Gastroesophageal sphincter (tissue), 3 donors: ENCODE measurements around the gene SMIM35.

Experiments
- POLR2A ChIP-seq, 2 donors: fragments of 450-650 bp; IDR thresholded peaks; one replicate each; pipeline ENCODE4 v1.6.1; 2017; ENCODE audit warnings: antibody characterized with exemption in 2 of 2, mild to moderate bottlenecking in 2 of 2, moderate library complexity in 1 of 2
- POLR2AphosphoS5 ChIP-seq: sonication (generic); formaldehyde crosslinking; IDR thresholded peaks from one replicate; pipeline ENCODE4 v1.6.1; 2017; ENCODE audit warnings: antibody characterized with exemption
- TF ChIP-seq, protein P1 (sequence below), 4 experiments: fragments of 200-600 bp in 2 of 4; fragments of 450-650 bp in 2 of 4; sonication (generic) in 1 of 4; IDR thresholded peaks; one replicate each; pipeline ENCODE4 v1.5.1; 2017 to 2019; ENCODE audit warnings: antibody characterized with exemption in 4 of 4, mild to moderate bottlenecking in 2 of 4, moderate library complexity in 2 of 4

DNA sequence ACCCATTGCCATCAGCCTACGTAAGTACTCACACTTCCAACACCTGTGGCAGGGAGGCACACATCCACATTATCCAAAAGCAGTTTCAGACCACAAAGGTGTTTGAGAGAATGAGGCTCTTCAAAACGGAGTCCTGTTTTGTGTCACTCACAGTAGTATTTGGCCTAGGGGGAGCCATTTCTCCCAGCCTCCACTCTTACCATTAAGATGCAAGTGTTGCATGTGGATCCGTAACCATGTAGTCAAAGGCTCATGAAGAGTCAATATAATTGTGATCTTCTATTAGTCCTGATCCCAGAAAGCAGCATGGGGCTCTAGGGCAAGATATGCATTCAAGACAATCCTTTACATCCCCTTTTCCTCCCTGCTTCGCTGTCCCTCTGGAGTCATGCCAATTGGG is 59.1 kb downstream of the SMIM35 start:
- TF ChIP-seq, protein P1, sequence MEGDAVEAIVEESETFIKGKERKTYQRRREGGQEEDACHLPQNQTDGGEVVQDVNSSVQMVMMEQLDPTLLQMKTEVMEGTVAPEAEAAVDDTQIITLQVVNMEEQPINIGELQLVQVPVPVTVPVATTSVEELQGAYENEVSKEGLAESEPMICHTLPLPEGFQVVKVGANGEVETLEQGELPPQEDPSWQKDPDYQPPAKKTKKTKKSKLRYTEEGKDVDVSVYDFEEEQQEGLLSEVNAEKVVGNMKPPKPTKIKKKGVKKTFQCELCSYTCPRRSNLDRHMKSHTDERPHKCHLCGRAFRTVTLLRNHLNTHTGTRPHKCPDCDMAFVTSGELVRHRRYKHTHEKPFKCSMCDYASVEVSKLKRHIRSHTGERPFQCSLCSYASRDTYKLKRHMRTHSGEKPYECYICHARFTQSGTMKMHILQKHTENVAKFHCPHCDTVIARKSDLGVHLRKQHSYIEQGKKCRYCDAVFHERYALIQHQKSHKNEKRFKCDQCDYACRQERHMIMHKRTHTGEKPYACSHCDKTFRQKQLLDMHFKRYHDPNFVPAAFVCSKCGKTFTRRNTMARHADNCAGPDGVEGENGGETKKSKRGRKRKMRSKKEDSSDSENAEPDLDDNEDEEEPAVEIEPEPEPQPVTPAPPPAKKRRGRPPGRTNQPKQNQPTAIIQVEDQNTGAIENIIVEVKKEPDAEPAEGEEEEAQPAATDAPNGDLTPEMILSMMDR (IDR thresholded peaks at IDR 0.05): no peak
- no peak for TF ChIP-seq POLR2A (IDR thresholded peaks at IDR 0.05)
- TF ChIP-seq POLR2AphosphoS5: no peak
